ENCODE measurements around the gene SS18.
"Not testable (repeated sequence)": the region's sequence is repeated elsewhere in the genome, so short reads cannot be mapped to it uniquely, and the experiment has no call there.

Gene SS18, protein sequence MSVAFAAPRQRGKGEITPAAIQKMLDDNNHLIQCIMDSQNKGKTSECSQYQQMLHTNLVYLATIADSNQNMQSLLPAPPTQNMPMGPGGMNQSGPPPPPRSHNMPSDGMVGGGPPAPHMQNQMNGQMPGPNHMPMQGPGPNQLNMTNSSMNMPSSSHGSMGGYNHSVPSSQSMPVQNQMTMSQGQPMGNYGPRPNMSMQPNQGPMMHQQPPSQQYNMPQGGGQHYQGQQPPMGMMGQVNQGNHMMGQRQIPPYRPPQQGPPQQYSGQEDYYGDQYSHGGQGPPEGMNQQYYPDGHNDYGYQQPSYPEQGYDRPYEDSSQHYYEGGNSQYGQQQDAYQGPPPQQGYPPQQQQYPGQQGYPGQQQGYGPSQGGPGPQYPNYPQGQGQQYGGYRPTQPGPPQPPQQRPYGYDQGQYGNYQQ

DNA sequence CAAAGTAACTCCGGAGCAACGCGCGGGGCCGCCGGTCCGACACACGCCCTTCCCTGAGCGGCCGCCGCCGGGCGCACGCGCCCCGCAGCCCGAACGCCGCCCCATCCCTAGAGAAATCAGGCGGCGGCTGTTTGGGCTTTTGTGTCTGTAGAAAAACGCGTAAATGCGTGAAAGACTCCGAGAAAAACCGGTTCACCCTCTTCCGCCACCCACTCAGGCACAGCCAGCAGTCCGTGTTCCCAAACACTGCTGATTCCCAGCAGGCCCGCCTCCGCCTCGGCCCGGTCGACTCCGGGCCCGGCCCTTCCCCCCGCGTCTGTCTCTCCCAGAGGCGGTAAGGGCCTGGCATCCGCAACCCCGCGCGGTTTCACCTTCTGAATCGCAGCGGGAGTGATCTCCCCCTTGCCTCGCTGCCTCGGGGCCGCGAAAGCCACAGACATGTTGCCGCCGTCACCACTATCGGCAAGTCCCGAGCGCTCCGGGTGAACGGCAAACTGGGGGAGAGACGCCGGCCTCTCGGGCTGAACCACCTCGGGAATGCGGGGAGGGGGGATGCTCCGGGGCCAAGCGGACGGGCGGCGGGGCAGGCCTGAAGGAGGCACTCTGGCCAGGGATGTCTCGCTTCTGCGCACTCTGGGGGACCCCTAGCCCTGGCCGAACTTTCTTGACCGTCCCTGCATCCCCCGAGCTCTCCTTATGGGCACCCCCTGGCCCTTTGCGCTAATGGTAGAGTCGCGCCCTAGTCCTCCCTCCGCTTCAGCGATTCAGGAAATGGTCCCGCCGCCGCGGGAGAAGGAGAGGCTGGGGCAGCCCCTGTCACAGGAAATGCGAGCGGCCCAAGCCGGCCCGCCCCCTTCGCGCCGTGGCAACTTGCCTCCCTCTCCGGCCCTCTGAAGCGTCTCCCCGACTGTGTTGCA lies at the start of gene SS18:
SS18 (minus strand) TSS at position 484 of the 917 bp plus-strand sequence; CDS start at position 440, 44 bp downstream.
- DNase-seq: peak; percentile 96

DNA sequence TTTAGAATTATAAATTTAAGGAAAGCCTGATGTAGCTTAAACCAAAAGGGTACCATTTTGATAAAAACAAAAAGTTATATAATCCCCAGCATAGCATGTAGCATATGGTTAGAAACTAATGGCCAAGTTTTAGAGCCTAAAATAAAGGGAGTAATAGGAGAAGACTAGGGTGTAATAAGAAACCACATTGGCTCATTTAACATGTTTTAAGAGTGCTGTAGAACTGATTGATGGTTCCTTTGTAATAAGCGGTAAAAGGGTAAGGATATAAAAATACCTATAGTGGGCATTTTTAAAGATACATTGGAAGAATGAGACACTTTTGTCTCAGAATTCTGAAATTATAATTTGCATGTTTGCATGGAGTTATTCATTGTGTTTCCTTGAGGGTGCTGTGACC lies 45.1 kb upstream of the SS18 start:
- DNase-seq: no peak

DNA sequence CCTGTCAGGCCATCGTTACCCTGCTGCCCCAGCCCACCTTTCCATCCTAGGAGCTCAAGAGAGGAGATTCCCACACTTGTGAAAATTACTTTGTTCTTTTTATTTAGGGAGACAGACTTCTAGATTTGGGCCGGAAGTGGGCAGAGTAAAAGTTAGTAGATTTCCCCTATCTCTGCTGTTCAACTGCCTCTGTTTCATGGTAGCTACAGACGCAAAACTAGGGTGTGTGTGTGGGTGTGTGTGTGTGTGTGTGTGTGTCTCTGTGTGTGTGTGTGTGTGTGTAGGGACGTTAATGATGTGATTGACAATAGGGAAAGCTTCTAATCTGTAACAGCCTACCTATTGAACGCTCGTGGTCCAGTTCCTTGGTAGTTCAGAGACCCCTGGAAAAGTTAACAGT lies 43.7 kb upstream of the SS18 start:
- DNase-seq: no peak

DNA sequence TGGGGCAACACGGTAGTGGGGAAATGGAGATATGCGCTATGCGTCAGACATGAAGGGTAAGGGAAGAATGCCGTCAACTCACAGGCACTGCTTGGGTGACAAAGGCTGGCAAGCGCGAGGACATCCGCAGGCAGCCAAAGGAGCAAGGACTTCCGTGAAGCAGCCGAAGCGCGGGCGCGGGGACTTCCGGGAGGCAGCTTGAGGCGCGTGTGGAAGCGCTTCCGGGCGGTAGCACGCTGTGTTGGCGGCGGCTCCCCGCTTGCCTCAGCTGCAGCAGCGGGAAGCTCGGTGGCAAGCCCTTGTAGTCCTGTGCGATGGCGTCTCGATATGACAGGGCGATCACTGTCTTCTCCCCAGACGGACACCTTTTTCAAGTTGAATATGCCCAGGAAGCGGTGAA lies 43.2 kb upstream of the SS18 start, which contains the start of gene PSMA8:
PSMA8 (plus strand) TSS at position 218 of the 400 bp plus-strand sequence; CDS start at position 315, 97 bp downstream.
- DNase-seq: no peak

DNA sequence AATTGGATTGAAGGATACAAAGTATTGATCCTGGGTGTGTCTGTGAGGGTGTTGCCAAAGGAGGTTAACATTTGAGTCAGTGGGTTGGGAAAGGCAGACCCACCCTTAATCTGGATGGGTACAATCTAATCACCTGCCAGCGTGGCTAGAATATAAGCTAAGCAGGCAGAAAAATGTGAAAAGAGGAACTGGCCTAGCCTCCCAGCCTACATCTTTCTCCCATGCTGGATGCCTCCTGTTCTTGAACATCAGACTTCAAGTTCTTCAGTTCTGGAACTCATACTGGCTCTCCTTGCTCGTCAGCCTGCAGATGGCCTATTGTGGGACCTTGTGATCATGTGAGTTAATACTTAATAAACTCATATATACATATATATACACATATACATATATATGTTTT lies 37.8 kb upstream of the SS18 start:
- not testable (repeated sequence) for DNase-seq

DNA sequence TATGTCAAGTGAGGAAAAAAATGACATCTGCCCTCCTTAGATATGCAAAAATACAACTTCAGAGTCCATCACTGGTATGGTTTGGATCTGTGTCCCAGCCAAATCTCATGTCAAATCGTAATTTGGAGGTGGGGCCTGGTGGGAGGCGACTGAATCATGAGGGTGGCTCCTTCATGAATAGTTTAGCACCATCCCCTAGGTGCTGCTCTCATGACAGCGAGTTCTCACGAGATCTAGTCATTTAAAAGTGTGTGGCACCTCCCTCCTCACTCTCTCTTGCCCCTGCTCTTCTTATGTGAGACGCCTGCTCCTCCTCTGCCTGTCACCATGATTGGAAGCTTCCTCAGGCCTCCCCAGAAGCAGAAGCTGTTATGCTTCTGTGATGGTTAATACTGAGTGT lies 37.4 kb upstream of the SS18 start:
- no peak for DNase-seq

DNA sequence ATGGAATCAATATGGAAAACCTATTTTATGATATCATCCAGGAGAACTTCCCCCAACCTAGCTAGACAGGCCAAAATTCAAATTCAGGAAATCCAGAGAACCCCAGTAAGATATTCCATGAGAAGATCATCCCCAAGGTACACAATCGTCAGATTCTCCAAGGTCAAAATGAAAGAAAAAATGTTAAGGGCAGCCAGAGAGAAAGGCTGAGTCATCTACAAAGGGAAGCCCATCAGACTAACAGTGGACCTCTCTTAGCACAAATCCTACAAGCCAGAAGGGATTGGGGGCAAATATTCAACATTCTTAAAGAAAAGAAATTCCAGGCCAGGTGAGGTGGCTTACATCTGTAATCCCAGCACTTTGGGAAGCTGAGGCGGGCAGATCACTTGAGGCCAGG lies 31.6 kb upstream of the SS18 start:
- DNase-seq: not testable (repeated sequence)

DNA sequence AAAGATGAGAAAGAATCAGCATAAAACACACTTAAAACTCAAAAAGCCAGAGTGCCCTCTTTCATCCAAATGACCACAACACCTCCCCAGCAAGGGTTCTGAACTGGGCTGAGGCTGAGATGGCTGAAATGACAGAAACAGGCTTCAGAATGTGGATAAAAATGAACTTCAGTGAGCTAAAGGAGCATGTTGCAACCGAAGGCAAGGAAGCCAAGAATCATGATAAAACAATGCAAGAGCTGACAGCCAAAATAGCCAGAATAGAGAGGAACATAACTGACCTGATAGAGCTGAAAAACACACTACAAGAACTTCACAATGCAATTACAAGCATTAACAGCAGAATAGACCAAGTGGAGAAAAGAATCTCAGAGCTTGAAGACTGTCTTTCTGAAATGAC lies 31.1 kb upstream of the SS18 start:
- DNase-seq: peak; percentile 3

DNA sequence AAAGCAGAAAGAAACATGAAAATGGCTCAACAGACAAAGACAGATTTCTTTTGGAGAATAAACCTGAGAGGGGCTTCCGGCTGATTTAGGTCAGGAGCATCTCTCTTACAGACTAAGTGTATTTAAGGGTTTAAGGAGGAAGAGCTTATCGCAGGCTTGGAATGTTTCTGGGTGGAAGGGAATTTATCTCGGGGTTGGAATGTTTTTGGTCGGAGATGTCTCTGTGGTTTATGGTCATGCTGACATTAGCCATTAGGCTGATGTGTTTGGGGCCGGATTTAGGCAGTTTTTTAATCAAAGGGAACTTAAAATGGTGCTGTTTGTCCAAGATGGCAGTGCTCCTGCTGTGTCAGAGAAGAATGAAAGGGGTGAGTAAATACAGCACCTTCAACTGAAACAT lies 28.8 kb upstream of the SS18 start:
- no peak for DNase-seq

DNA sequence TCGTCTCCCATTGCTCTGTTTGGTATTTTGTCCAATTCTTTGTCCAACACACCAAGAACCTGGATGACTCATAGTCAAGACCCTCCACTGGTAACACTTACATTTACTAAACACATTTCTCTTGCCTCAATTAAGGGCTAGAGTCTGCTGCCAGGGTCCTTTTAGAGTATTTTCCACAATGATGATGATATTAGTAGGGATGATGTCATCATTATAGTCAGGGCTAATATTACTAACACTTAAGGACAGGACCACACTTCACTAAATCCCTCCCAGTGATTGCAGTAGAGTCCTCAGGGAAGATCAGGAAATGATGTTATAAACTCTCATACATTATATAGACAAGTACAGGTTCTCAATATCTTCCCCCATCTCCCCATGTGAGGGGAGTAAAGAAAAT lies 13.6 kb upstream of the SS18 start:
- DNase-seq: no peak

DNA sequence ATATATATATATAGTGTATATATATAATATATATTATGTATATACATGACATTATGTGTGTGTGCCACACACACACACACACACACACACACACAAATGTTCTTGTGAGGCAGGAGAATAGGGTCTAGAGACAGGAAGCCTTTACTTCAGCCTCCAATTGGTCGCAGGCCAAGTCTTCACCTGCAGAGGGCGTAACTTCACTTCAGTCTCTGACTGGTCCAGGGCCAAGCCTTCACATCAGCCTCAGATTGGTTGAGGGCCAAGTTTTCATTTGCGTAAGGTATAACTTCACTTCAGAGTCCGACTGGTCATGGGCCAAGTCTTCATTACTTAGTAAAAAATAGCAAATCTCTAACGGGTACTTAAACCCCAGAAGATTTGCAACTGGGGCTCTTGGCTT lies 13.2 kb upstream of the SS18 start:
- no peak for DNase-seq

DNA sequence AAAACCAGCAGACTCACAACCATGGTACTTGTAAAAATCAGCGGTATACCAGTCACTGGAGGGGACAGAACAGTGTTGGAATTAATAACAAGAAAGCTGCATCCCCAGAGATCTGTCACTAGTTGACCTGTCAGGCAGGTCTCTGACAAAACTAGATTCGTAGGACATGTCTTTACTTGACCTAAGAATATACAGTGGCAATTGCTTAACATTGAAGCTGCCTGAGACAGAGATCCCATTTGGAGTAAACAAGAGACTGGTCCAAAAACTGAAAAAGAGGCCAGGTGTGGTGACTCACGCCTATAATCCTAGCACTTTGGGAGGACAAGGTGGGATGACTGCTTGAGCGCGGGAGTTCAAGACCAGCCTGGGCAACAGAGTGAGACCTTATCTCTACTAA lies 7.2 kb upstream of the SS18 start:
- no peak for DNase-seq

DNA sequence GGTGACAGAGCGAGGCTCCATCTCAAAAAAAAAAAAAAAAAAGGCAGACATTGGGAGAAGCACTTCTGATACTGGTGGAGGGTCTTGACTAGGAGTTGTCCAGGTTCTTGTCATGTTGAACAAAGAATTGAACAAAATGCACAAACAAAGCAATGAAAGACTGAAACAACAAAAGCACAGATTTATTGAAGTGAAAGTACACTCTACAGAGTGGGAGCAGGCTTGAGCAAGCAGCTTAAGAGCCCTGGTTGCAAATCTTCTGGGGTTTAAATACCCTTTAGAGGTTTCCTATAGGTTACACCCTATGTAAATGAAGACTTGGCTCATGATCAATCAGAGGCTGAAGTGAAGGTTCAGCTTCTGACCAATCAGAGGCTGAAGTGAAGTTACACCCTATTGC lies 6.4 kb upstream of the SS18 start:
- no peak for DNase-seq

DNA sequence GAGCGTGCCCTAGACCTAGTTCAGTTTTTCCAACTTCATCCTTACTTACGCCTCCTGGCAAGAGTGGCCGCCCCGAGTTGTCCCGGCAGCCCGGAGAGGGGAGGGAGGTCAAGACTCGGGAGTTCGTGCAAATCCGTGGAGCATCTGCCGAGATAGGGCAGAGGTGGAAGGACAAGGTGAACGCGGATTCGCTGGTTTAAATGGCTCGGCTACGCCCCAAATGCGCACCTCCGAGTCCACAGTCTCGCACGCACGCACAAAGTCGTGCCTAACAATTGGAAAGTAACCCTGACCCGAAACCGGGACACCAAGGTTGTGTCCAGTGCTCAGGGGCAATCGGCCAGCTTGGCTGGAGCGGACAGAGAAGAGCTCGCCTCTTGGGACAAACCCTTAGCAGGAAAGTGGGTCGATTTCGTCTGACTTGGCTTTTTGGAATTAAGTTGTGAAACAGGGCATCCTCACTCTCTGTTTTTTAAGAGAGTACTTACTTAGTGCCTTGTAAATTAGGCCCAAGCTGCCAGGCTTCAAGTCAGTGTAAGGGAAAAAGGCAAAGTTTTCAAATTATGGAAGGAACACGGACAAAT lies 726 bp upstream of the SS18 start:
- no peak for DNase-seq

DNA sequence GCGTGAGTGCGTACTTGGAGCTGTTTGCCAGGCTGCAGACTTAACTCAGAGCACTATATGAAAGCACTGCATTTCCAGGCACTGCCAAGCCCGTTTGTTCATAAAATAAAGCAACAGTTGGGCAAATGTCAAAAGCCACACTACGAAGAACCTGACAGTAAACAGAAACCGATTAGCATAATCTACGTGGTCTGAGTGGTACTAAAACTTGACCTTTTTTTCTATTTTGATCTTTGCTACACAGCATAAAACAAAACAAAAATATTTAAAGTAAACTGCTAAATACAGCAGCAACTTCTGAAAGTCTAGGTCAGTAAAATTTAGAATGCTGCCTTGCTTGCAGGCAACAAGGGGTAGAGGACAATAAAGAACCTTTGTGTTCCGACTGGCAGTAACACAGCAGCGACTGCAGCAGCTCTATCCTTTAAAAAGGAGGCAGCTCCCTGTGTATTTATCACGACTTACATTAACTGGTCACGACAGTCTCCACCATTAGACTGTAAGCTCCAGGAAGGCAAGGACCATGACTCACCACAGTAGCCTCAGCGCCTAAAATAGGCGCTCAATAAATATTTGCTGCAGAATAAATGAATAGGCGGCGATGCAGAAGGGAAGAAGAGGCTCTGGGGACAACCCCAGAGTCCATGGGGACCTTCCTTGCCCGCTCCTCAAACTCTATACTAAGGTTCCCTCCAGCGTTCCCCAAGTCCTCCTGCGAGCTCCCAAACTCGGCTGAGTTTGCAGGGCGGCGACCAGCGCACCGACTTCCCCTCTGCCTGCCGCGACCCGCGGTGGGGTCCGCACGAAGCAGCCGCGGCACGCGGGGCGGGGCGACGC lies 902 bp downstream of the SS18 start:
- peak; percentile 25 for DNase-seq

DNA sequence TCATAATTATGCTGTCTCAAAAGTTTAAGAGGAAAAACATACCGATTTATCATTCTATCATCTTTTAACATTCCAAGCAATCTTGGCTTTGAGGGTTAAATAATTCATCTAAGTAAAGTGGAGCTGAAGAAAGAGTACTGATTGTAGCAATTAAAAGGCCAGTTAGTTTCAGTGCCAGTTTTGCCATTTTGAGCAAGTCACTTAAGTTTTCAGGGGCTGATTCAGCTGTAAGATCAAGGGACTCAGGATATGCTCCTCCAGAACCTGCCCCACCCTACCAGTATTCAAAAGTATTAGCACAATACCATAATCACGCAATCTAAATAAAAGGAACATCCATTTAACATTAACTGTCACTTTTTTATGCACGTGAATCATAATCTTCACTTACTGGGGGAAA lies 1.9 kb downstream of the SS18 start:
- peak; percentile 7 for DNase-seq

DNA sequence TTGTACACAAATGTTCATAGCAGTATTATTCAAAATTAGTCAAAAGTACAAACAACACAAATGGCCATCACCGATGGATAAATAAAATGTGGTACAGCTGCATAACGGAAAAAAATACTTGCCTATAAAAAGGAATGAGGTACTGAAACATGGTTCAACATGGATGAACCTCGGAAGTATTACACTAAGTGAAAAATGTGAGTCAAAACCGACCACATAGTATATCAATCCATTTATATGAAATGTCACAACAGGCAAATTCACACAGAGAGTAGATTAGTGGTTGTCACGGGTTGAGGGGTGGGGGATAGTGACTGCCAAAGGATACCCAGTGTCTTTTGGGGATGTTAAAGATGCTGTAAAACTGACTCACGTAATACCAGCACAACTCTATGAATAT lies 3.5 kb downstream of the SS18 start:
- DNase-seq: no peak

DNA sequence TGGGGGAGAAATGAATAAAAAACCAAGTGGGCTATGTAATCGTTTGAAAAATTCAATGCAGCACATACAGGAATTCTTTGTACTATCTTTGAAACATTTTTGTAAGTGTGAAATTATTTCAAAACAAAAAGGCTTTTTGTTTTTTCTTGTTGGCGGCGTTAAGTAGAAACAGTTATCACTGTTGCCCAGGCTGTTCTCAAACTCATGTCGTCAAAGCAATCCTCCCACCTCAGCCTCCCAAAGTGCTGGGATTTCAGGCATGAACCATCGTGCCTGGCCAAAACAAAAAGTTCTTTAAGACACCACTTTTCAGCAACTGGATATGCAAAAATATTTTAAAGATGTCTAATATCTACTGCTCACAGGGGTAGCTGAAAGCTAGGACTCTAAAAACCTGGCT lies 5.4 kb downstream of the SS18 start:
- no peak for DNase-seq

DNA sequence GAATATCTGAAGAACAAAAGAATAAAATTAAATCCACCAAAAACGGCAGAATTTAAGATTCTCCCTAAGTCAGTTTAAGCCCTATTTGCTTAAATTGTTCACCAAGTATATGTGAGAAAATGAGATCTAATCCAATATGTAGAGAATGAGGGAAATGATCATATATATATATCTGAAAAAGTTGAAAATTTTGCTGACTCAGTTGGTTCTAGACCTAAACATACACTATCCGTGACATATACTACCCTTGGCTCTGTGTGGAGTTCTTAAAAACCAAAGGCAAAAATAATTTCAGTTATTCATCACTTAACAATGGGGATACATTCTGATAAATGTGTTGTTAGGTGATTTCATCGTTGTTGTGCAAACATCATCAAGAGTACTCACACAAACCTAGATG lies 7.3 kb downstream of the SS18 start:
- no peak for DNase-seq

DNA sequence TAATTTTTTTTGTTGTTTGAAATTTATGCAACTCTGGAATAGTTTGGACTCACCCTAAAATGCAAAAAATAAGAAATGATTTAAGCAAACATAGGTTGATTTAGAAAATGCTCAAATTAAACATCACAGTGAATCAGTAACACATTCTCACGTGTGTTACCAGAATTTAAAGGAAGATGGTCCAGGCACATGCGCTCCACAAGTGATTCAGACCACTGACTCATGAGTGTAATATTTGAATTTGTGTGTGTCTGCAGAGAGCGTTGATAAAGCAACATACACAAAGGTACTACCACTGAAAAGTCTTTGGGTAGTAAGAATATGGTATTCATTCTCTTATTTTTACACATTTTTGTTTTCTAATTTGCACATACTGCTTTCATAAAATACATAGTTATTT lies 7.9 kb downstream of the SS18 start:
- DNase-seq: peak; percentile 45

DNA sequence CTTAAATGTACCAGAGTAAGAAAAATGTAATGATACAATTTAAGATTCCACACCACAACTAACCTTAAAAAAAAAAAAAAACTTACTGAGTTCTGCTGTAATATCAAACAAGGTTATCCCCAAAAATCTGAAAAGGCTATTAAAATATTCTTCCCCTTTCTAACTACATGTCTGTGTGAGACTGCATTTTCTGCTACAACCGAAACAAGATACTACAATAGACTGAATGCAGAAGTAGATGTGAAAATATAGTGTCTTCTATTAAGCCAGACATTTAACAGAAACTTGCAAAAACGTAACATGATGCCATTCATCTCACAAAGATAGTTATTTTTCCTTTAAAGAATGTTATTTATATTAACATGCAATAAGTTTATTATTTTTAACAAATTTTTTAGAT lies 16.2 kb downstream of the SS18 start:
- no peak for DNase-seq

DNA sequence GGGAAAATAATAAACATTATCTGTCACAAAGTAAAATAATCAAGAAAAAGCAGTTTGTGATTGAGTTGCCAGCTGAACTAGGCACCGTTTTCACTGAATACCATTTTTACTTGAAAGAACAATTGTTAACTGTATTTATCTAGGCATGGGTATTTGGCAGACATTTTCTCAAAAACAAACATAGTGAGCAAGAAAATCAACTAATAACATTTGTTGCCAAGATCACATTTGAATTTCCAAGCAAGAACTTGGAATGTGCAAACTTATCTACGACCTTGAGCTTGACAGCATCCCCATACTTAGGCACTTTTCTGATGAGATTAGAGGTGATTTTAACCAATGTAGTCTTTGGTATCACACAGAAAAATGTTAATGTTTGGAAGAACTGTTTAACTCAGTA lies 16.7 kb downstream of the SS18 start:
- DNase-seq: no peak

DNA sequence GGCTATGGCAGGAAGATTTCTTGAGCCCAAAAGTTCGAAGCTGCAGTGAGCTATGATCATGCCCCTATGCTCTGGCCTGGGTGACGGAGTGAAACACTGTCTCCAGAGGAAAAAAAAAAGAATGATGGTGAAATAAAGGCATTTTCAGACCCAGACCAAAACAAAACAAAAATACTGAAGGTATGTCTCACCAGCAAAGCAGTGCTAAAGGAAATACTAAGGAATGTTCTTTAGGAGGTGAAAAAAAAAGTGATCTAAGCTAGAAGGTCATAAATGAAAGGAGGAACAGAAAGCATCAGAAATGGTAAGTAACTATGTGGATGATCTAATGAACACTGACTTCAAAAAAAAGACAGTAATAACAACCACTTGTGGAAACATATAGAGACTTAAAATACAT lies 18.7 kb downstream of the SS18 start:
- DNase-seq: no peak
